Keratinocyte (primary cell): ENCODE measurements around the gene SIRT7. TPM values are rescaled to one million over a fixed set of nuclear protein-coding genes. Genes with fewer than 3 reads are reported as not detected.

Experiments
- DNase-seq: peaks from one replicate; pipeline ENCODE4 v3.0.0-alpha.2; 2011; ENCODE audit warnings: low read depth, missing footprints, low spot score
- FAIRE-seq: peaks from 2 replicates; lab custom pipeline; 2011; peaks lifted over from hg19 to GRCh38; lab: Jason Lieb, UNC
- H2AFZ ChIP-seq: 2 replicates; pipeline ENCODE4 v1.6.0; 2012; ENCODE audit warnings: low read length, control low read depth, inconsistent platforms; ENCODE audit not compliant: control insufficient read depth
- H3K27ac ChIP-seq: 2 replicates; pipeline ENCODE4 v1.5.1; 2011; ENCODE audit warnings: low read length; ENCODE audit not compliant: control insufficient read depth, insufficient read depth
- H3K27me3 ChIP-seq: 3 replicates; pipeline ENCODE4 v1.6.0; 2011; ENCODE audit warnings: low read length; ENCODE audit not compliant: control insufficient read depth, insufficient read depth; ENCODE audit errors: extremely low read depth
- H3K36me3 ChIP-seq, 2 experiments: 2 replicates in 1 of 2; 3 replicates in 1 of 2; pipeline ENCODE4 v1.5.1; 2011; ENCODE audit warnings: low read length in 2 of 2, mild to moderate bottlenecking in 1 of 2; ENCODE audit not compliant: control insufficient read depth in 2 of 2, insufficient read depth in 2 of 2; ENCODE audit errors: extremely low read depth in 1 of 2
- H3K4me1 ChIP-seq: 3 replicates; pipeline ENCODE4 v1.5.1; 2011; ENCODE audit warnings: low read length; ENCODE audit not compliant: control insufficient read depth, insufficient read depth; ENCODE audit errors: extremely low read depth
- H3K4me2 ChIP-seq: 3 replicates; pipeline ENCODE4 v1.6.0; 2011; ENCODE audit warnings: low read depth, low read length; ENCODE audit not compliant: control insufficient read depth, insufficient read depth; ENCODE audit errors: extremely low read depth
- H3K4me3 ChIP-seq, 3 experiments: fragments of 200-600 bp in 1 of 3; sonication (generic) in 1 of 3; 2 replicates in 2 of 3; 3 replicates in 1 of 3; pipeline ENCODE4 v1.5.1; 2011 to 2016; ENCODE audit warnings: low read length in 3 of 3, mild to moderate bottlenecking in 3 of 3, control low read depth in 2 of 3, inconsistent platforms in 1 of 3, low read depth in 1 of 3, mixed read lengths in 1 of 3, mixed run types in 1 of 3, moderate library complexity in 1 of 3; ENCODE audit not compliant: control insufficient read depth in 2 of 3, insufficient read depth in 2 of 3; ENCODE audit errors: extremely low read depth in 1 of 3
- H3K79me2 ChIP-seq: 2 replicates; pipeline ENCODE4 v1.6.0; 2012; ENCODE audit warnings: low read length; ENCODE audit not compliant: control insufficient read depth, insufficient read depth
- H3K9ac ChIP-seq: 3 replicates; pipeline ENCODE4 v1.6.0; 2011; ENCODE audit warnings: low read length; ENCODE audit not compliant: control insufficient read depth, insufficient read depth; ENCODE audit errors: extremely low read depth
- H3K9me1 ChIP-seq: 3 replicates; pipeline ENCODE4 v1.6.0; 2011; ENCODE audit warnings: low read length; ENCODE audit not compliant: control insufficient read depth, insufficient read depth; ENCODE audit errors: extremely low read depth
- H3K9me3 ChIP-seq: 2 replicates; pipeline ENCODE4 v1.5.1; 2012; ENCODE audit warnings: low read depth, low read length; ENCODE audit not compliant: control insufficient read depth
- H4K20me1 ChIP-seq: 3 replicates; pipeline ENCODE4 v1.6.0; 2011; ENCODE audit warnings: low read length; ENCODE audit not compliant: control insufficient read depth, insufficient read depth; ENCODE audit errors: extremely low read depth
- EZH2 ChIP-seq: IDR thresholded peaks from one replicate; pipeline ENCODE4 v1.6.1; 2012; ENCODE audit warnings: inconsistent platforms, mild to moderate bottlenecking, low read length, moderate library complexity
- dilution Hi-C: fragments of 300-500 bp; cut with MboI; formaldehyde crosslinking; loops from one replicate; pipeline ENCODE4 v1.7.0; 2020; ENCODE audit warnings: low sequenced_read_pairs; ENCODE audit not compliant: extremely low pct_ligation_motif_present
- polyA plus RNA-seq, 5 experiments: library from polyadenylated mRNA; depleted of rRNA in 3 of 5; stranded (reverse) in 3 of 5; stranded (forward) in 1 of 5; unstranded in 1 of 5; fragments of >200 nt; gene quantifications; 1 replicate in 1 of 5; 2 replicates in 3 of 5; 3 replicates in 1 of 5; pipeline versions ENCODE4 v1.2.1 to v1.2.3, GENCODE V29; 2011 to 2012; ENCODE audit warnings: missing spikeins in 2 of 5, low read depth in 1 of 5, low replicate concordance in 1 of 5
- TF ChIP-seq, protein P1 (sequence below), 3 experiments: IDR thresholded peaks in 1 of 3; conservative IDR thresholded peaks in 1 of 3; optimal IDR thresholded peaks in 1 of 3; 2 replicates in 2 of 3; 3 replicates in 1 of 3; pipeline versions ENCODE3 to v1.5.1; 2011; ENCODE audit warnings: low read length in 3 of 3, mild to moderate bottlenecking in 3 of 3, moderate library complexity in 2 of 3, control low read depth in 1 of 3, inconsistent platforms in 1 of 3; ENCODE audit not compliant: insufficient read depth in 2 of 3; ENCODE audit errors: extremely low read depth in 1 of 3

Gene SIRT7
- polyA plus RNA-seq, 1 donor (not counting 4 experiments of a cell fraction or from before 2014, with no cell fraction given), result 6.9 TPM

DNA sequence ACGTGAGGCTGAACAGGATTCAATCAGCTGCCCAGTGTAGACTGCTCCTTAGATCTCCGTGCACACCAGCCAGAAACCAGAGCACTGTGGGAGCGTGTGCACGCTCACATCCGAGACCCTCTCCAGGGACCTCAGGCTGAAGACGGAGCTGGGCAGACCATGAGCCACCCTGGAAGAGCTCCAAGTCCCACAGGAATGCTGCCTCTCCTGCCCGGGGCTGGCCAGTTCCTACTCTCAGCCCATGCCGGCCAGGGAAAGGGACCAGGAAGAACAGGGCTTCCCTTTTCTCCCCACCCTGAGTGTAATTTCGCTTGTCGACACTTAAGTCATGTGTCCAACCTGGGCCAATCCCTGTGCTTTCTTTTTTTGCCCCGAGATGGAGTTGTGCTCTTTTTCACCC is 33.5 kb downstream of the SIRT7 start:
- Histone ChIP-seq H3K4me1 (peaks cover 4% of the 10 kb centered on the region), H3K36me3 (peaks cover 34 to 44% of the 10 kb centered on the region in 2 experiments), H3K9me3 (no peaks in the 10 kb centered on the region), H3K9me1 (no peaks in the 10 kb centered on the region), H3K79me2 (peaks cover 38% of the 10 kb centered on the region), H3K4me2 (no peak overlapping the region), H3K9ac (no peak overlapping the region), H3K27me3 (no peaks in the 10 kb centered on the region), H3K4me3 (no peak overlapping the region), H4K20me1 (no peaks in the 10 kb centered on the region), H2AFZ (no peak overlapping the region), H3K27ac (no peak overlapping the region)
- no peak for DNase-seq
- TF ChIP-seq, protein P1, sequence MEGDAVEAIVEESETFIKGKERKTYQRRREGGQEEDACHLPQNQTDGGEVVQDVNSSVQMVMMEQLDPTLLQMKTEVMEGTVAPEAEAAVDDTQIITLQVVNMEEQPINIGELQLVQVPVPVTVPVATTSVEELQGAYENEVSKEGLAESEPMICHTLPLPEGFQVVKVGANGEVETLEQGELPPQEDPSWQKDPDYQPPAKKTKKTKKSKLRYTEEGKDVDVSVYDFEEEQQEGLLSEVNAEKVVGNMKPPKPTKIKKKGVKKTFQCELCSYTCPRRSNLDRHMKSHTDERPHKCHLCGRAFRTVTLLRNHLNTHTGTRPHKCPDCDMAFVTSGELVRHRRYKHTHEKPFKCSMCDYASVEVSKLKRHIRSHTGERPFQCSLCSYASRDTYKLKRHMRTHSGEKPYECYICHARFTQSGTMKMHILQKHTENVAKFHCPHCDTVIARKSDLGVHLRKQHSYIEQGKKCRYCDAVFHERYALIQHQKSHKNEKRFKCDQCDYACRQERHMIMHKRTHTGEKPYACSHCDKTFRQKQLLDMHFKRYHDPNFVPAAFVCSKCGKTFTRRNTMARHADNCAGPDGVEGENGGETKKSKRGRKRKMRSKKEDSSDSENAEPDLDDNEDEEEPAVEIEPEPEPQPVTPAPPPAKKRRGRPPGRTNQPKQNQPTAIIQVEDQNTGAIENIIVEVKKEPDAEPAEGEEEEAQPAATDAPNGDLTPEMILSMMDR (optimal IDR thresholded peaks at IDR 0.05 in 1 of 3, IDR thresholded peaks at IDR 0.05 in 1 of 3, conservative IDR thresholded peaks at IDR 0.05 in 1 of 3; ENCODE audit: extremely low read depth in 1 of 3, insufficient read depth in 2 of 3, low read length in 3 of 3), result no peak
- TF ChIP-seq EZH2, result no peak
- FAIRE-seq, result no peak
- dilution Hi-C loops, result no loop called here

- Histone ChIP-seq H3K9me3 (no peaks in the 10 kb centered on the region), H3K4me3 (no peak overlapping the region), H3K4me1 (no peaks in the 10 kb centered on the region), H3K9ac (no peak overlapping the region), H3K27me3 (no peaks in the 10 kb centered on the region), H3K36me3 (peaks cover 7 to 20% of the 10 kb centered on the region in 2 experiments), H3K4me2 (no peak overlapping the region), H3K79me2 (peaks cover under 1% of the 10 kb centered on the region), H3K27ac (no peak overlapping the region), H3K9me1 (no peaks in the 10 kb centered on the region), H4K20me1 (no peaks in the 10 kb centered on the region), H2AFZ (no peak overlapping the region)
- TF ChIP-seq, protein P1 (optimal IDR thresholded peaks at IDR 0.05 in 1 of 3, IDR thresholded peaks at IDR 0.05 in 1 of 3, conservative IDR thresholded peaks at IDR 0.05 in 1 of 3; ENCODE audit: extremely low read depth in 1 of 3, insufficient read depth in 2 of 3, low read length in 3 of 3), result no peak
- no peak for TF ChIP-seq EZH2
- dilution Hi-C loops, result no loop called here
- no peak for DNase-seq
- no peak for FAIRE-seq
These were observed 38.9 kb downstream of the SIRT7 start for GRCh38 chr17:81879121-81879520.
